GM12878 (cell line): ENCODE data around the gene PHACTR1. TPM values are rescaled to one million over a fixed set of nuclear protein-coding genes. Genes with fewer than 3 reads are reported as not detected.

Source experiments
- ATAC-seq: fragments of 200-7000 bp; cut with Tn5 transposase; 3 replicates; pipeline ENCODE4 v1.9.1; 2020; ENCODE audit warnings: mild to moderate bottlenecking, moderate library complexity
- BruUV-seq: library from RNA; stranded (reverse); fragments of 400-500 nt; replicated peaks from 2 replicates; lab custom pipeline; 2021; lab: Mats Ljungman, UMichigan
- CTCF ChIA-PET: fragments of 300-600 bp; sonication (Branson Sonifier 250); formaldehyde crosslinking; extraction: SDS; loops from one replicate; lab custom pipeline; 2021; ENCODE audit warnings: inconsistent platforms; lab: Yijun Ruan, JAX
- POLR2A ChIA-PET: fragments of 350-600 bp; formaldehyde crosslinking; extraction: SDS; loops from one replicate; lab custom pipeline; 2021; ENCODE audit warnings: inconsistent platforms; lab: Charles Lee
- RAD21 ChIA-PET: fragments of 300-600 bp; sonication (Branson Sonifier 250); formaldehyde crosslinking; loops from one replicate; lab custom pipeline; 2023; ENCODE audit warnings: antibody characterized with exemption; ENCODE audit not compliant: unreplicated experiment; lab: Charles Lee
- SMC1A ChIA-PET: fragments of 300-600 bp; sonication (Branson Sonifier 250); formaldehyde crosslinking; loops from one replicate; lab custom pipeline; 2023; ENCODE audit not compliant: unreplicated experiment, uncharacterized antibody; lab: Charles Lee
- DNase-seq: peaks from one replicate; pipeline ENCODE4 v3.0.0-alpha.2; 2011; ENCODE audit warnings: low read depth, low spot score
- FAIRE-seq: peaks from 3 replicates; lab custom pipeline; 2011; peaks lifted over from hg19 to GRCh38; lab: Jason Lieb, UNC
- H2AFZ ChIP-seq: 2 replicates; pipeline ENCODE4 v1.6.0; 2011; ENCODE audit warnings: low read depth, low read length, control low read depth; ENCODE audit not compliant: control insufficient read depth
- H3K27ac ChIP-seq: 2 replicates; pipeline ENCODE4 v1.5.1; 2011; ENCODE audit warnings: control low read depth; ENCODE audit not compliant: control insufficient read depth, insufficient read depth
- H3K27me3 ChIP-seq, 2 experiments: replicated peaks in 1 of 2; 2 replicates each; pipeline versions ENCODE4 v1.6.0 to v1.6.1; 2011; ENCODE audit warnings: low read length in 1 of 2; ENCODE audit not compliant: control insufficient read depth in 2 of 2, insufficient read depth in 2 of 2
- H3K36me3 ChIP-seq, 2 experiments: 2 replicates each; pipeline ENCODE4 v1.5.1; 2011; ENCODE audit warnings: low read length in 1 of 2; ENCODE audit not compliant: control insufficient read depth in 2 of 2, insufficient read depth in 2 of 2
- H3K4me1 ChIP-seq: 2 replicates; pipeline ENCODE4 v1.6.1; 2011; ENCODE audit warnings: mild to moderate bottlenecking, low read length, moderate library complexity, mixed read lengths; ENCODE audit not compliant: control insufficient read depth, insufficient read depth
- H3K4me2 ChIP-seq: 2 replicates; pipeline ENCODE4 v1.6.0; 2011; ENCODE audit warnings: control low read depth; ENCODE audit not compliant: control insufficient read depth, insufficient read depth
- H3K4me3 ChIP-seq: fragments of 200-600 bp; sonication (generic); 2 replicates; pipeline ENCODE4 v1.5.1; 2016
- H3K79me2 ChIP-seq: 2 replicates; pipeline ENCODE4 v1.6.0; 2011; ENCODE audit warnings: low read length; ENCODE audit not compliant: control insufficient read depth, insufficient read depth
- H3K9ac ChIP-seq: 2 replicates; pipeline ENCODE4 v1.8.0; 2011; ENCODE audit warnings: low read length, control low read depth, mixed read lengths; ENCODE audit not compliant: control insufficient read depth, insufficient read depth
- H3K9me3 ChIP-seq: replicated peaks from 3 replicates; pipeline ENCODE4 v1.5.1; 2011; ENCODE audit warnings: mild to moderate bottlenecking, low read length; ENCODE audit not compliant: control insufficient read depth, insufficient read depth
- H4K20me1 ChIP-seq: 2 replicates; pipeline ENCODE4 v1.6.0; 2011; ENCODE audit not compliant: control insufficient read depth, insufficient read depth
- ASH2L ChIP-seq: fragments of 300-600, 200-600 bp; sonication (generic); IDR thresholded peaks from 2 replicates; pipeline ENCODE4 v1.6.1; 2017; ENCODE audit warnings: low read depth, mild to moderate bottlenecking, borderline replicate concordance
- CHD1 ChIP-seq: IDR thresholded peaks from 2 replicates; pipeline ENCODE4 v1.6.1; 2012; ENCODE audit warnings: low read depth, low read length, improper control_type of control experiment
- EZH2 ChIP-seq: IDR thresholded peaks from 2 replicates; pipeline ENCODE4 v1.6.1; 2012; ENCODE audit warnings: low read depth, mild to moderate bottlenecking, control low read depth, inconsistent platforms, low read length, borderline replicate concordance; ENCODE audit not compliant: control insufficient read depth
- HCFC1 ChIP-seq: fragments of 150-350 bp; IDR thresholded peaks from 2 replicates; pipeline ENCODE4 v1.6.1; 2014; ENCODE audit warnings: low read length
- MTA3 ChIP-seq: IDR thresholded peaks from 2 replicates; pipeline ENCODE4 v1.6.1; 2012; ENCODE audit warnings: low read length, inconsistent platforms, borderline replicate concordance
- MYB ChIP-seq: fragments of 150-350 bp; IDR thresholded peaks from 2 replicates; pipeline ENCODE4 v1.6.1; 2014; ENCODE audit warnings: mild to moderate bottlenecking, low read depth, low read length, borderline replicate concordance
- RBBP5 ChIP-seq: fragments of 200-600 bp; sonication (generic); conservative IDR thresholded peaks from 2 replicates; pipeline ENCODE4 v1.6.1; 2016
- SP1 ChIP-seq: IDR thresholded peaks from one replicate; pipeline ENCODE4 v1.6.1; 2011; ENCODE audit warnings: low read depth, low read length
- TCF12 ChIP-seq: IDR thresholded peaks from 2 replicates; pipeline ENCODE4 v1.6.1; 2011; ENCODE audit warnings: low read depth, mild to moderate bottlenecking, low read length
- ZZZ3 ChIP-seq: IDR thresholded peaks from 2 replicates; pipeline ENCODE4 v1.6.1; 2011; ENCODE audit warnings: low read depth; ENCODE audit not compliant: control insufficient read depth, insufficient read length
- WGBS: methylation state at CpG from one replicate; pipeline ENCODE4 v1.1.6; 2016; ENCODE audit warnings: low lambda C conversion rate; ENCODE audit not compliant: insufficient replicate concordance, insufficient coverage; ENCODE audit errors: missing lambda C conversion rate; 5-methylcytosine and 5-hydroxymethylcytosine counted together
- in situ Hi-C: fragments of 300-500 bp; cut with MboI; formaldehyde crosslinking; loops from 9 replicates; pipeline ENCODE4 v1.14.3; 2018; ENCODE audit warnings: mixed read lengths
- intact Hi-C: fragments of 100-400 bp; cut with micrococcal nuclease; formaldehyde crosslinking; loops from one replicate; pipeline ENCODE4 v1.14.2; 2022; ENCODE audit not compliant: unreplicated experiment
- polyA plus RNA-seq, 11 experiments: library from polyadenylated mRNA; depleted of rRNA in 4 of 11; unstranded in 6 of 11; stranded (reverse) in 5 of 11; fragments of >200 nt; fragmentation: Nextera tagmentation in 4 of 11; fragmentation: Illumina TruSeq in 1 of 11; extraction: Ambion mirVana in 4 of 11; extraction: Trizol in 1 of 11; gene quantifications; 1 replicate in 1 of 11; 2 replicates in 10 of 11; pipeline versions ENCODE4 v1.2.1 to v1.2.3, GENCODE V29; 2011 to 2016; ENCODE audit warnings: inconsistent platforms in 2 of 11, missing spikeins in 2 of 11, low read depth in 1 of 11
- total RNA-seq, 4 experiments: library from RNA; depleted of rRNA in 3 of 4; stranded (reverse); fragments of >200 nt in 3 of 4; fragmentation: Illumina TruSeq in 1 of 4; extraction: Trizol in 1 of 4; gene quantifications; 2 replicates each; pipeline versions ENCODE4 v1.2.1 to v1.2.3, GENCODE V29; 2013 to 2021
- TF ChIP-seq, protein P1 (sequence below): fragments of 450-650 bp; IDR thresholded peaks from 2 replicates; pipeline ENCODE4 v1.6.1; 2014; ENCODE audit warnings: mild to moderate bottlenecking
- TF ChIP-seq, protein P2 (sequence below), 3 experiments: IDR thresholded peaks in 2 of 3; conservative IDR thresholded peaks in 1 of 3; 2 replicates each; pipeline ENCODE4 v1.5.1; 2011; ENCODE audit warnings: low read depth in 3 of 3, low read length in 3 of 3, mild to moderate bottlenecking in 3 of 3, control low read depth in 2 of 3, moderate library complexity in 2 of 3, inconsistent platforms in 1 of 3, mixed read lengths in 1 of 3; ENCODE audit not compliant: control insufficient read depth in 2 of 3, insufficient read depth in 1 of 3; ENCODE audit errors: extremely low read depth in 1 of 3
- TF ChIP-seq, protein P3 (sequence below): fragments of 450-650 bp; IDR thresholded peaks from 2 replicates; pipeline ENCODE4 v1.6.1; 2018; ENCODE audit warnings: mild to moderate bottlenecking, low read depth, moderate library complexity; ENCODE audit not compliant: partially characterized antibody
- TF ChIP-seq, protein P4 (sequence below): IDR thresholded peaks from 2 replicates; pipeline ENCODE4 v1.6.1; 2012; ENCODE audit warnings: low read length, inconsistent platforms

Gene PHACTR1
- total and polyA plus RNA-seq, 10 of the 15 experiments (the other 5 are each of a cell fraction or from before 2014, with no cell fraction given), result 34.2 to 94.6 (median 62.3) TPM

DNA sequence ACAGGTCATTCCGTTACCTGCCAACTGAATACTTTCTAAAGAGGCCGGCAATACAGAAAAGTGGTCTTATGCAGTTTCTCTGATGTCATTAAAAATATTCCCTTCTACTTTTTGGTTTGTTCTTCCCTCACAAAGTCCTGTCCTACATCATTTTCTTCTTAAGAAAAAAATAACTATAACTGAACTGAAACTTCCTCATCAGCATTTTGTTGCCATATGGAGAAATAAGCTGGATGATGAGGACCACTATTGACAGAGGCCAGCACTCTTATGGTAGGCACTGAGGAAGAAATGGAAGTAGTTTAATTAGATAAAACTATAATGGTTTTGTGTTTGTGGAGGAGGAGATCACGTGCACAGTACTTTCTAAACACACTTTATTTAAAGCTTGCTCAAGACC, 274.9 kb downstream of the PHACTR1 start:
- 49% methylated on average over 3 of the region's 3 CpGs for WGBS
- RAD21 ChIA-PET, result no interaction called here
- ATAC-seq, result no peak
- H3K79me2 ChIP-seq, result no peaks in the 10 kb centered on the region
- H3K27ac ChIP-seq, result no peak overlapping the region
- H3K36me3 ChIP-seq, result no peaks in the 10 kb centered on the region
- SMC1A ChIA-PET, result no interaction called here
- CTCF ChIA-PET, result no interaction called here
- H4K20me1 ChIP-seq, result no peaks in the 10 kb centered on the region
- no peak overlapping the region for H3K9ac ChIP-seq
- no peaks in the 10 kb centered on the region; a peak in 2 of 4 replicates for H3K27me3 ChIP-seq
- no peaks in the 10 kb centered on the region for H3K4me1 ChIP-seq
- intact Hi-C loops, result no loop called here
- H2AFZ ChIP-seq, result no peak overlapping the region
- H3K4me3 ChIP-seq, result no peak overlapping the region
- POLR2A ChIA-PET, result no interaction called here
- DNase-seq, result no peak
- TF ChIP-seq RBBP5 (no peak), TCF12 (no peak), MYB (no peak), ZZZ3 (no peak), CHD1 (no peak), HCFC1 (no peak), ASH2L (no peak), MTA3 (no peak), EZH2 (no peak), SP1 (no peak)
- TF ChIP-seq, protein P1, sequence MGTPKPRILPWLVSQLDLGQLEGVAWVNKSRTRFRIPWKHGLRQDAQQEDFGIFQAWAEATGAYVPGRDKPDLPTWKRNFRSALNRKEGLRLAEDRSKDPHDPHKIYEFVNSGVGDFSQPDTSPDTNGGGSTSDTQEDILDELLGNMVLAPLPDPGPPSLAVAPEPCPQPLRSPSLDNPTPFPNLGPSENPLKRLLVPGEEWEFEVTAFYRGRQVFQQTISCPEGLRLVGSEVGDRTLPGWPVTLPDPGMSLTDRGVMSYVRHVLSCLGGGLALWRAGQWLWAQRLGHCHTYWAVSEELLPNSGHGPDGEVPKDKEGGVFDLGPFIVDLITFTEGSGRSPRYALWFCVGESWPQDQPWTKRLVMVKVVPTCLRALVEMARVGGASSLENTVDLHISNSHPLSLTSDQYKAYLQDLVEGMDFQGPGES, result no peak
- TF ChIP-seq, protein P2, sequence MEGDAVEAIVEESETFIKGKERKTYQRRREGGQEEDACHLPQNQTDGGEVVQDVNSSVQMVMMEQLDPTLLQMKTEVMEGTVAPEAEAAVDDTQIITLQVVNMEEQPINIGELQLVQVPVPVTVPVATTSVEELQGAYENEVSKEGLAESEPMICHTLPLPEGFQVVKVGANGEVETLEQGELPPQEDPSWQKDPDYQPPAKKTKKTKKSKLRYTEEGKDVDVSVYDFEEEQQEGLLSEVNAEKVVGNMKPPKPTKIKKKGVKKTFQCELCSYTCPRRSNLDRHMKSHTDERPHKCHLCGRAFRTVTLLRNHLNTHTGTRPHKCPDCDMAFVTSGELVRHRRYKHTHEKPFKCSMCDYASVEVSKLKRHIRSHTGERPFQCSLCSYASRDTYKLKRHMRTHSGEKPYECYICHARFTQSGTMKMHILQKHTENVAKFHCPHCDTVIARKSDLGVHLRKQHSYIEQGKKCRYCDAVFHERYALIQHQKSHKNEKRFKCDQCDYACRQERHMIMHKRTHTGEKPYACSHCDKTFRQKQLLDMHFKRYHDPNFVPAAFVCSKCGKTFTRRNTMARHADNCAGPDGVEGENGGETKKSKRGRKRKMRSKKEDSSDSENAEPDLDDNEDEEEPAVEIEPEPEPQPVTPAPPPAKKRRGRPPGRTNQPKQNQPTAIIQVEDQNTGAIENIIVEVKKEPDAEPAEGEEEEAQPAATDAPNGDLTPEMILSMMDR (IDR thresholded peaks at IDR 0.05 in 2 of 3, conservative IDR thresholded peaks at IDR 0.05 in 1 of 3; ENCODE audit: control insufficient read depth in 2 of 3, extremely low read depth in 1 of 3, insufficient read depth in 1 of 3, low read depth in 3 of 3, low read length in 3 of 3), result no peak
- TF ChIP-seq, protein P3, sequence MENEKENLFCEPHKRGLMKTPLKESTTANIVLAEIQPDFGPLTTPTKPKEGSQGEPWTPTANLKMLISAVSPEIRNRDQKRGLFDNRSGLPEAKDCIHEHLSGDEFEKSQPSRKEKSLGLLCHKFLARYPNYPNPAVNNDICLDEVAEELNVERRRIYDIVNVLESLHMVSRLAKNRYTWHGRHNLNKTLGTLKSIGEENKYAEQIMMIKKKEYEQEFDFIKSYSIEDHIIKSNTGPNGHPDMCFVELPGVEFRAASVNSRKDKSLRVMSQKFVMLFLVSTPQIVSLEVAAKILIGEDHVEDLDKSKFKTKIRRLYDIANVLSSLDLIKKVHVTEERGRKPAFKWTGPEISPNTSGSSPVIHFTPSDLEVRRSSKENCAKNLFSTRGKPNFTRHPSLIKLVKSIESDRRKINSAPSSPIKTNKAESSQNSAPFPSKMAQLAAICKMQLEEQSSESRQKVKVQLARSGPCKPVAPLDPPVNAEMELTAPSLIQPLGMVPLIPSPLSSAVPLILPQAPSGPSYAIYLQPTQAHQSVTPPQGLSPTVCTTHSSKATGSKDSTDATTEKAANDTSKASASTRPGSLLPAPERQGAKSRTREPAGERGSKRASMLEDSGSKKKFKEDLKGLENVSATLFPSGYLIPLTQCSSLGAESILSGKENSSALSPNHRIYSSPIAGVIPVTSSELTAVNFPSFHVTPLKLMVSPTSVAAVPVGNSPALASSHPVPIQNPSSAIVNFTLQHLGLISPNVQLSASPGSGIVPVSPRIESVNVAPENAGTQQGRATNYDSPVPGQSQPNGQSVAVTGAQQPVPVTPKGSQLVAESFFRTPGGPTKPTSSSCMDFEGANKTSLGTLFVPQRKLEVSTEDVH, result no peak
- TF ChIP-seq, protein P4, sequence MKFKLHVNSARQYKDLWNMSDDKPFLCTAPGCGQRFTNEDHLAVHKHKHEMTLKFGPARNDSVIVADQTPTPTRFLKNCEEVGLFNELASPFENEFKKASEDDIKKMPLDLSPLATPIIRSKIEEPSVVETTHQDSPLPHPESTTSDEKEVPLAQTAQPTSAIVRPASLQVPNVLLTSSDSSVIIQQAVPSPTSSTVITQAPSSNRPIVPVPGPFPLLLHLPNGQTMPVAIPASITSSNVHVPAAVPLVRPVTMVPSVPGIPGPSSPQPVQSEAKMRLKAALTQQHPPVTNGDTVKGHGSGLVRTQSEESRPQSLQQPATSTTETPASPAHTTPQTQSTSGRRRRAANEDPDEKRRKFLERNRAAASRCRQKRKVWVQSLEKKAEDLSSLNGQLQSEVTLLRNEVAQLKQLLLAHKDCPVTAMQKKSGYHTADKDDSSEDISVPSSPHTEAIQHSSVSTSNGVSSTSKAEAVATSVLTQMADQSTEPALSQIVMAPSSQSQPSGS, result no peak
- H3K4me2 ChIP-seq, result no peak overlapping the region
- no peaks in the 10 kb centered on the region for H3K9me3 ChIP-seq
- no TSS peak for BruUV-seq
- FAIRE-seq, result no peak
- in situ Hi-C loops, result no loop called here
